HG03097 (cell line): ENCODE results near the gene AGBL2.
"Not testable (repeated sequence)": the region's sequence is repeated elsewhere in the genome, so short reads cannot be mapped to it uniquely, and the experiment has no call there.

Source experiments
- ATAC-seq: cut with Tn5 transposase; IDR thresholded peaks from one replicate; pipeline ENCODE4 v1.9.1; 2021; ENCODE audit not compliant: unreplicated experiment, low FRiP score

Gene AGBL2

DNA sequence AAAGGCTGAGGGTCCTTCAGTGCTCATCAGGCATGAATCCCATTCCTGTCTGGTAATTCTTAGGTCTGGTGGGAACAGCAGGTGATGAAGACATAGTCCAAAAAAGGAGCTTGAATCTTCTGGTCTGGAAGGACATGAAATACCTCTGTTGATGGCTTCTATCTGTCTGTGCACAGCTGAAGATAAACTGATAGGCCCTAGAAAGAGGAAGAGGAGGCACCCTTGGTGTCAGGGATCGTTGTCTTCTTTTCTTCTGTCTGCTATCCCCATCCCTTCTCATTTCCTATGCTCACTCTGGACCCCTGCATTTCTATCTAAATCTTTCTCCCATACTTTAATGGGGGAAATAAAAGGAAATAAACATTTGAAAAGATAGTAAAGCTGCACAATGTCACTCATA, 9.4 kb downstream of the AGBL2 start:
- no peak for ATAC-seq

DNA sequence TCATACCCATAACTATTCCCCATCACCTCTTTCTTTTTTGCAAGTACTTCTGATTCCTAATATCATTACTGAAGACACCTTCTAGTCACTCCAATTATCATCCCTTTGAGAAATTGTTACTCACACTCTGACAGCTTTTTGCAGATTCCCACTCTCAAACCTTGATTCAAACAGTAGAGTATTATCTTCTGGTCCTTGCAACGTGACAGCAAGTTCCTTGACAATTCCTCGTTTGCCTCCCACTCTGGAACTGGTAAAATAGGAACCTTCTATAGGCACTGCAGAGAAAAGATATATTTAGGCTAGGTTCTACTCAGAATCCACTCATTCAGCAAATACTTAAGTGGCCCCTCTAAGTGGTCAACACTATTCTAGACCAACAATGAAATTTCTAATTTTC, 23.2 kb downstream of the AGBL2 start:
- ATAC-seq = no peak

DNA sequence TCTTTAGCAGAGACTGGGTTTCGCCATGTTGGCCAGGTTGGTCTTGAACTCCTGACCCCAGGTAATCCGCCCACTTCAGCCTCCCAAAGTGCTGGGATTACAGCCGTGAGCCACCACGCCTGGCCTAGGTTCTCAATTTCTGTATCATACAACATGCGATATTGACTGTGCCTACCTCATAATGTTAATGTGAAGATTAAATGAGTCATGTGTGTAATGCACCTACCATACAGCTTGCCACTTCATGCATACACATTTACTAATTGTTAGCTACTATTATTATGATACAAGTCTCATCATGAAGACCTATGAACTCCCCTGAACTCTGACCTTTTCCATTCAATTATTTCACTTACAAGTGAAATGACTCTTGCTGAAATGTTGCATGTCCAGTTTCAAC, 25.7 kb downstream of the AGBL2 start:
- ATAC-seq = no peak

DNA sequence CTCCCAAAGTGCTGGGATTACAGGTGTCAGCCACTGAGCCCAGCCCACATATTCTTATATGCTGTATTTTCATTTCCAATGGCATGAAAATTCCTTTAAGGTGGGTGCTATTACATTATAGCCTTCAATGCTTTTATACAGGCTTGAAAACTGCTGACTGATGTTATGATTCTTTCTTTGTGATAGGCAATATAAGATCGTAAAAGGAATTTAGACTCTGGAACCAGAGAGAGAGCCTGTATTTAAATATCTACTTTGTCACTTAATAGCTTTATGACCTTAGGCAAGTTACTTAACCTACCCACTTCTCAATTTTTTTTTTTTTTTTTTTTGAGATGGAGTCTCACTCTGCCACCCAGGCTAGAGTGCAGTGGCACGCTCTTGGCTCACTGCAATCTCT, 26.2 kb downstream of the AGBL2 start:
- no peak for ATAC-seq

DNA sequence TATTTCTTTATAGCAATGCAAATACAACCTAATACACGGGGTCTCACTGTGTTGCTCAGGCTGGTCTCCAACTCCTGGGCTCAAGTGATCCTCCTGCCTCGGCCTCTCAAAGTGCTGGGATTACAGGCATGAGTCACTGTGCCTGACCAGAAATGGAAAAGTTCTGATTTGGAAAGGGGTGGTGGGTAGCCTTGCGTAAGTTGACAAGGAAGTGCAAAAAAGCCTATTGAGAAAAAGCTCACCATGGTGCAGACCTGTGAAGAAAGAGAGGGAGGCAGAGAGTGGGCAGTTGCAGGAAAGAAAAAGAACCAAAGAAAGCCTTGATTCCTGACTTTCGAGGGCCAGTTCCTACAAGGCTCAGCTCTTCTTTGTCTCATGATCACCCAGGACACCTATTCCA, 27.1 kb downstream of the AGBL2 start:
- no peak for ATAC-seq

DNA sequence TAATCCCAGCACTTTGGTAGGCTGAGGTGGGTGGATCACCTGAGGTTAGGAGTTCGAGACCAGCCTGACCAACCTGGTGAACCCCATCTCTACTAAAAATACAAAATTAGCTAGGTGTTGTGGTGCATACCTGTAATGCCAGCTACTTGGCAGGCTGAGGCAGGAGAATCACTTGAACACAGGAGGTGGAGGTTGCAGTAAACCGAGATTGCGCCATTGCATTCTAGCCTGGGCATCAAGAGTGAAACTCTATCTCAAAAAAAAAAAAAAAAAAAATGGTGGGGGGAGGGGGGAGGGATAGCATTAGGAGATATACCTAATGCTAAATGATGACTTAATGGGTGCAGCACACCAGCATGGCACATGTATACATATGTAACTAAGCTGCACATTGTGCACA, 28.5 kb downstream of the AGBL2 start:
- ATAC-seq = not testable (repeated sequence)

DNA sequence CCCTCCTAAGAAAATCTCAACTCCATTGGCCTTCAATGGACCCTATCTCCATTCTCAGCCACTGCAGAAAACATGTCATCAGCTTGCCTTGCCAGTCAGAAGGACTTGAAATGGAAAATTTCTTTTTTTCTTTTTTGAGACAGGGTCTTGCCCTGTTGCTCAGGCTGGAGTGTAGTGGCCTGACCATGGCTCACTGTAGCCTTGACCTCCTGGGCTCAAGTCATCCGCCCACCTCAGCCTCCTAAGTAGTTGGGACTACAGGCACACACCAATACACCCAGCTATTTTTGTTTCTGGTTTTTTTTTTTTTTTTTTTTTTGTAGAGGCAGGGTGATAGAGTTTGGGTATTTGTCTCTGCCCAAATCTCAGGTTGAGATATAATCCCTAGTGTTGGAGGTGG, 29.0 kb downstream of the AGBL2 start:
- ATAC-seq = no peak

DNA sequence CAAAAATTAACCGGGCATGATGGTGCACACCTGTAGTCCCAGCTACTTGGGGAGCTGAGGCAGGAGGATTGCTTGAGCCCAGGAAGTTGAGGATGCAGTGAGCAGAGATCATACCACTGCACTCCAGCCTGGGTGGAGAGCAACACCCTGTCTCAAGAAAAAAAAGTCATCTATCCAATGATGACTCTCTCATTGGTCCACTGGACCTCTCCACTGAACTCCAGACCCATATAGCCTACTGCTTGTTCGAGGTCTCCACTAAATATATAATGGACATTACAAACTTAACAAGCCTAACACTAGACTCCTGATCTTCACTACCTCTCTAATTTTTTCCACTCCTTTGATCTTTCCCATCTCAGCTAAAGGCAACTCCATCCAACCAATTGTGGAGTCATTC, 39.3 kb downstream of the AGBL2 start:
- no peak for ATAC-seq

DNA sequence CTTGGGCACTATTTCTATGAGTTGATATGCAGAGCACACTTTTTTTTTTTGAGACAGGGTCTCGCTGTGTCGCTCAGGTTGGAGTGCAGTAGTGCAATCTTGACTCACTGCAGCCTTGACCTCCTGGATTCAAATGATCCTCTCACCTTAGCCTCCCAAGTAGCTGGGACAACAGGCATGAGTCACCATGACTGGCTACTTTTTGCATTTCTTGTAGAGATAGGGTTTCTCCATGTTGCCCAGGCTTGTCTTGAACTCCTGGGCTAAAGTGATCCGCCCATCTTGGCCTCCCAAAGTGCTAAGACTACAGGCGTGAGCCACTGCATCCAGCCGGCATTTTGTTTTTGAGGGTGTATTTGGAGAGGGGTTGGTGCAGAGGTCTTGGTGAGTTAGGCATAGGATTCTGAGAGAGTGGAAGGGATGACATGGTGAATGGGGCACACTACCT, 42.9 kb downstream of the AGBL2 start:
- ATAC-seq = no peak

DNA sequence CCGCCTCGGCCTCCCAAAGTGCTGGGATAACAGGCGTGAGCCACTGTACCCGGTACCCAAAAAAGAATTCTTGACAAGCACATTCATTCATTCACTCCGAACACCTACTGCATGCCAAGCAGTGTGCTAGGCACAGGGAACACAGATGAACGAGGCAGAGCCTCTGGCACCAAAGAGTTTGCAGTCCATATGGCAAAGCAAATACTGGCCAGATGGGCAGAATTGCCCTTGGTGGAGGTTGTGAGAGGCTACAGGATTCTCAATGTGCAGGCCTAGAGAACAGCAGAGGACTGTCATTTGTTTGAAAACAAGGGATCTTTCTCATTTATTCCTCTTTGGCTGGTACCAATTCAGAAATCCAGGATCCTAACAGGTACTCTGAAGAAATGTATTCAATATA, 45.3 kb downstream of the AGBL2 start:
- no peak for ATAC-seq

DNA sequence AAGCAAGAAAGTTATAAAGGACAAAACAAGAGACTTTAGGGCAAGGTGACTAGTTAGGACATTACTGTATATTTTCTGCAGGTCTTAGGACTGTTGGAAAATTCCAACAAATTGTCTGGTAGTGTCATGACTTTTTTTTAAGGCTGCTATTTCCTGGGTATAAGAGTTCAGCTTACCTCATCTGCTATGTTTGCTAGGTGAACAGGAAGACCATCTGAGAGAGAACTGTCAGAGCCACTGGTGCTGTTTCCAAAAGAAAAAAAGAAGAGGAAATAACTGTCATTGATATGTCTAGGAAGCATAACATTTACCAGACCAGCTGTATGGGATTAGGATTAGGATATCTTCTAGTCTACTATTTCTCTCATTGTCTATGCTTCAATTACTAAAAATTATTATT, 46.5 kb downstream of the AGBL2 start:
- ATAC-seq = no peak

DNA sequence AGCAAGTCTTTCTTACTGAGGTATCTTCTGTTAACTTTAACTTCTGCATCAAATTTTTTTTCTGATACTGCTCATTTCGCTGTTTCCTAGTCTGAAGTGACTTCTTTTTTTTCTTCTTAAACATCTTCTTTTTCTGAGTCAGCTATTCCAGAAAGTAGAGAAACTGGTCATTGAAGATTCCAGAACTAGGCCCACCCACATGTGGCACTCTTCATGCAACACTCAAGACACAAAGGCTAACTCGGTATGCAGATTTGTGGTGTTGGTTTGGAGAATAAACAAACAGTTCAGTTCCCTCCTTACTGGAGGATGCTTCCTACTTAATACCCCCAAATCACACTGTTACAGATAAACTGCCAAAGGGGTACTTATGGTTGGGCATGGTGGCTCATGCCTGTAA, 47.6 kb downstream of the AGBL2 start:
- no peak for ATAC-seq

DNA sequence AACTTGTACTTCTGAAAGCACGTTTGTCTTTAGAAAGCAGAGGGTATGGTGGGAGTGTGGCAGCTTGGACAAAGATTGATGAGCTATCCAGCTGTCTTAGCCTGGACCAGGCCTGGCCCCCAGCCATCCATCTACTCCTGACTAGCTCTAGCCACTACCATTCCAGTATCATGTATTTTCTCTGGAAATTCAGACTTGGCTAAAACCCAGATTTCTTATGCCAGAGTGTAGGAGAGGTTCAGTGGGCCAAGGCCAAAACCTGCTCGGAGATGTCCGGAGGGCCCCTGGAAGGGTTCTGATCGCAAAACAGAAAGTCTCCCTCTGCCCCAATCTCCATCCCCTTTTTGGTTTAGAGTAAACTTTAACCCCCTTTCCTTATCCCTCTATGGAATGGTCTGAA, 48.0 kb downstream of the AGBL2 start:
- no peak for ATAC-seq

DNA sequence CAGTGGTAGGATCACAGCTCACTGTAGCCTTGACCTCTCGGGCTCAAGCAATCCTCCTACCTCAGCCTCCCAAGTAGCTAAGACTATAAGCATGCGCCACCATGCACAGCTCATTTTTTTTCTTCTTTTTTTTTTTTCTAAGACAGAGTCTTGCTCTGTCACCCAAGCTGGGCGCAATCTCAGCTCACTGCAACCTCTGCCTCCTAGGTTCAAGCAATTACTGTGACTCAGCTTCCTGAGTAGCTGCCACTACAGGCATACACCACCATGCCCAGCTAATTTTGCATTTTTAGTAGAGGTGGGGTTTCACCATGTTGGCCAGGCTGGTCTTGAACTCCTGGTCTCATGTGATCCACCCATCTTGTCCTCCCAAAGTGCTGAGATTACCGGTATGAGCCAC, 50.2 kb downstream of the AGBL2 start:
- ATAC-seq = not testable (repeated sequence)

DNA sequence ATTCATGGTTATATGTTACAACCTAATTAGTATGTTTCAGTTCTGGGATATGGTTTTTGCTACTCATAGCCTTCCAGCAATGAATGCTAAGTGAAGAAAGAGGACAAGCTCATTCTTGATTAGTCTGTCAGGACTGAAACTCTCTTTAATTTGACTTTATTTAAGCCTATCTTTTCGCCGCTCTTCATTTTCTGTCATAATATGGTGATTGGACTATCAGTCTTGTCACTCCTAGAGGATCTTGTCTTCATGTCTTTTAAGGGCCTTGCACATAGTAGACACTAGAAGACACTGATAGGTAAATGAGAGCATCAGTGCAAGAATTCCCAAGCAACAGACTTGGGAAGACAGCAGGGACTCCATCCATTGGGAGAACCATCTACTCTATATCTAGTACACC, 53.9 kb downstream of the AGBL2 start:
- no peak for ATAC-seq

DNA sequence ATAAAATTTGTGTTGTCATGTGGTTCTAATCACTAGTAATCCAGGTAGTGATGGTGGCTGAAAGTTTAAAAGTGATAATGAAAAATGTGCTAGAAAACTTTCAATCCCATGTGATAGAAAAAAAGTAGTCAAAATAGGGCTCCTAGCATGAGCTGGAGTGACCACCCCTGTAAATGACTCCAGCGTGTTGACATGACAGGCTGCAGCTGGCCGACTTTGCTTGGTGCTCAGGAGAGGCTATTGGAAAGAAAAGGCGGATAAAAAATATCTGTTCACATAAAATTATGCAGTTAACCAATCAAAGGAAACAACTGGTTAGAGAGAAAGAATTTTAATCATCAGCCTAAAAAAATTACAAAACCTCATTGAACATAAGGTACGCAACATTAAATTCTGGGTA, 55.9 kb downstream of the AGBL2 start:
- ATAC-seq = no peak

DNA sequence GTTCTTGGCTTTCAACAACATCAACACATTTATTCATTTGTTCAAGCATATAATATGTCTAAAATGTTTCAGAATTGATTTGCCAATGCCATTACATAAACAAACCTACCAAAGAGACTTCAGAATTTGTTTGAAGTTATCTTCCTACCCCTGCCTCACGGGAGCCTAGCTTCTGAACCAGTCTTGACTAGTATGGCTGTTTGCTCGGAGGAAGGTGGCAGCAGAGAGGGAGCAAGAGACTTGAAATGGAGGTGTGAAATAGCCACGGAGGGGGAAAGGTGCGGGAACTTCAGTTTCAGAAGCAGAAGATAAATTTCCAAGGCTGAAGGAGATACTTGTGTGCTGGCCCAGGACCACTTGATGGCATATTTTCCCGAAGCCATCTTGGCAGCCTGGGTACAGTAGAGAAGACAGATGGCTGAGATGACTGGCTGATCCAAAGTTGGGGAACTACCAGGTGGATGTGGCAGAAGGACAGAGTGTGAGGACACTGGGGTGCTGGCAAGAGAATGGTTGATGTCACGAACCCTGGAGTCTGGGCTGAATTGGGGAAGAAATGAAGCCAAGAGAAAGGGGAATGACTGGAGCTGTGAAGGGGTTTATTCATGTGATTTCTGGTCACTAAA, 58.8 kb downstream of the AGBL2 start:
- ATAC-seq = no peak

DNA sequence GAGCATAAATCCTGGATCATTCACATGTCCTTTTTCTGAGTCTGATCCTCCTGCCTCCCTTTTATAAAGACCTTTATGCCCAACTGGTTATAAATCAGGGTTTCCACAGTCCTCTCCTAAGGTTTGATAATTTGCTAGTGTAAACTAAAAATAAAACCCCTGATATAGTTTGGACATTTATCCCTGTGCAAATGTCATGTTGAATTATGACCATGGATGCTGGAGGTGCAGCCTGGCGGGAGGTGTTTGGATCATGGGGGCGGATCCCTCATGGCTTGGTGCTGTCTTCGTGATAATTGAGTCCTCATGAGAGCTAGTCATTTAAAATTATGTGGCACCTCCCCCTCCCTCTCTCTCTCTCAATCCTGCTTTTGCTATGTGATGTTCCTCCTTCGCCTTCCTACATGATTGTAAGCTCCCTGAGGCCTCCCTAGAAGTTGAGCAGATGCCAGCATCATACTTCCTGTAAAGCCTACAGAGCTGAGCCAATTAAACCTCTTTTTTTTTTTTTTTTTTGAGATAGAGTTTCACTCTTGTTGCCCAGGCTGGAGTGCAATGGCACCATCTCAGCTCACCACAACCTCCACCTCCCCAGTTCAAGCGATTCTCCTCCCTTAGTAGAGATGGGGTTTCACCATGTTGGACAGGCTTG, 63.2 kb downstream of the AGBL2 start:
- ATAC-seq = no peak

DNA sequence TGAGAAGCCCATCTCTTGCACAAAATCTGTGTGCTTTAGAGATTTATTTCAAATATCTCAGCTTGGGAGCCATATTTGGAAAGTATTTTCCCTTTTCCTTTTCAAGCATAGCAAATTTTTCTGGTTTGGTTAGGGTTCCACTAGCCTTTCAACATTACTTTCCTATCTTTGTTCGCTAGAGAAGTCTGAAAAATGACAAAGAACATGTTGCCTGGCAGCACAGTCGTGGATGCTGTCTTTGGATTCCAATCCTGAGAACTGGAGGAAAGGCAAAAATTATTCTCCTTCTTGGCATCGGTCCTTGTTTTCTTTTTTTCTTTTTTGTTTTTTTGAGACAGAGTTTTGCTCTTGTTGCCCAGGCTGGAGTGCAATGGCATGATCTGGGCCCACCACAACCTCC, 65.9 kb downstream of the AGBL2 start:
- no peak for ATAC-seq

DNA sequence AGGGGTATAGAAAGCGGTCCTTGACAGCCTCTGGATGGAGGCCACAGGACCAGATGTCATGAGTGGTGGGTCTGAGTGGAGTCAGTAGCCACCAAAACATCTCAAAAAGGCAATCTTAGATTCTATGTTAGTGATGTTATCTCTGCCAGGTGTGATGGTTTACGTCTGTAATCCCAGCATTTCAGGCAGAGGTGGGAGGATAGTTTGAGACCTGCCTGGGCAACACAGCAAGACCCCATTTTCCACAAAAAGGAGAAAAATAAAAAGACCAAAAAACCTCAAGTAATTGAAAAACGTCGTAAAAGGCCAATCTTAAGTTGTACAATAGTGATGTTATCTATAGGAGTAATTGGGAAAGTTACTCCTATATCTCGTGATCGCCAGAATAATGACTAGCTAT, 69.2 kb downstream of the AGBL2 start:
- no peak for ATAC-seq

DNA sequence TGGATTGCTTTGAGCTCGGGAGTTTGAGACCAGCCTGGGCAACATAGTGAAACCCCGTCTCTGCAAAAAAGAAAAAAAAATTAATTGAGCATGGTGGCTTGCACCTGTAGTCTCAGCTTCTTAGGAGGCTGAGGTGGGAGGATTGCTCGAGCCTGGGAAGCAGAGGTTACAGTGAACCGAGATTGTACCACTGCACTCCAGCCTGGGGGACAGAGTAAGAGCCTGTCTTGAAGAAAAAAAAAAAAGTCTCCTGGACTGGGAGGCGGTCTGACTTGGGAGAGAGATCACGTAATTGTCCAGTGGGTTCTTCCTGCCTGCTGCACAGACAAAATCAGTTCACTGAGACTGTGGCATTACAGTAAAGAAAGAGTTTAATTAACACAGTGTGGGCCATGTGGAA, 69.7 kb downstream of the AGBL2 start:
- no peak for ATAC-seq

DNA sequence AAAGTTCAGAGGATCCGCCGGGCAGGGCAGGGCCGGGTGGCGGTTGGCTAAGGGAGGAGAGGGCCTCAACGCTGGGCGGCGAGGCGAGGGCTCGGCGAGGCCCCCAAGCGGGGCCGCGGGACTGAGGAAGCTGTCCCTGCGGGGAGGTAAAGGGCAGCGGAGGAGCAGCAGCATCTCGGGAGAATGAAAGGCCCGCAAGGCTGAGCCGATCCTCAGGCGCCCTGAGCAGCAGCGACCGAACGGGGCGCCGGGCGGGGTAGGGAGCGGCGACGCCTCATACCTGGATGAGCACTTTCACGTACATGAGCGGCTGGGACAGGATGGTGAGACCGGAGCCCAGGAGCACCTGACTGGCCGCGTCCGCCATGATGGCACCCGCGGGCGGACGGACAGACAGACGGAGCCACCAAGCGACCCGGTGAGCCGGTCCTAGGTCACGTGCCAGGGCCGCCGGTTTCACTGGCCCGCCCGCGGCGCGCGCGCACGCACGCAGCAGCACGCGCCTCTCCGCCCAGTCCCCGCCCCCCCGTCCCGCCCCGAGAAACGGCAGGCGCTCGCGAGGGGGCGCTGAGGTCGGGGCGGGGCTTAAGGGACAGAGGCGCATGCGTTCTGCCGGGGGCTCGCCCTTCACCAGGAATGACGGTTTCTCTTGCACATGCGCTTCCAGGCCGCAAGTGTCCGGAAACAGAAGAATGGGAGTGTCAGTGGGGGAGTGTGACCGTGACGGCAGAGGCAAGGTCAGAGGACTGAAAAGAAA, 72.9 kb downstream of the AGBL2 start, which contains the start of gene MTCH2:
TSS of gene MTCH2 (minus strand) at position 461 of the 757 bp plus-strand sequence. CDS start at position 367, 94 bp downstream.
- peak; percentile 89 for ATAC-seq
